Right lobe of liver (tissue), 6 donors: ENCODE data around the gene CTBP1. TPM values are rescaled to one million over a fixed set of nuclear protein-coding genes. Genes with fewer than 3 reads are reported as not detected.
A peak's percentile ranks its signal among the peaks of the same experiment; 100 is the strongest.

Experiments used
- ATAC-seq, 4 donors: fragments of 200-7000 bp; cut with Tn5 transposase; one replicate each; pipeline ENCODE4 v1.9.1; 2020; ENCODE audit warnings: mild to moderate bottlenecking in 4 of 4, moderate library complexity in 4 of 4
- DNase-seq, 3 donors: peaks; one replicate each; pipeline ENCODE4 v3.0.0-alpha.2; 2020
- H3K27ac ChIP-seq, 3 donors: fragments of 200-600 bp; one replicate each; pipeline ENCODE4 v1.8.0; 2022
- H3K27me3 ChIP-seq, 2 donors: fragments of 200-600 bp; one replicate each; pipeline ENCODE4 v1.8.0; 2022
- H3K36me3 ChIP-seq, 4 donors: fragments of 200-600 bp; sonication (generic) in 1 of 4; one replicate each; pipeline versions ENCODE4 v1.5.1 to v1.8.0; 2017 to 2022; ENCODE audit warnings: control low read depth in 1 of 4
- H3K4me1 ChIP-seq, 4 donors: fragments of 200-600 bp; sonication (generic) in 1 of 4; one replicate each; pipeline versions ENCODE4 v1.5.1 to v1.8.0; 2017 to 2022; ENCODE audit warnings: control low read depth in 1 of 4
- H3K4me3 ChIP-seq, 3 donors: fragments of 200-600 bp; one replicate each; pipeline ENCODE4 v1.8.0; 2022
- H3K9me3 ChIP-seq, 4 donors: fragments of 200-600 bp; sonication (generic) in 1 of 4; one replicate each; pipeline versions ENCODE4 v1.5.1 to v1.8.0; 2017 to 2022; ENCODE audit warnings: control low read depth in 1 of 4
- POLR2A ChIP-seq: fragments of 450-650 bp; IDR thresholded peaks from one replicate; pipeline ENCODE4 v1.6.1; 2017; ENCODE audit warnings: antibody characterized with exemption, mild to moderate bottlenecking
- WGBS: methylation state at CpG from one replicate; pipeline ENCODE4 v1.1.6; 2018; ENCODE audit warnings: low coverage, low lambda C conversion rate; ENCODE audit not compliant: insufficient coverage; ENCODE audit errors: missing lambda C conversion rate; 5-methylcytosine and 5-hydroxymethylcytosine counted together
- intact Hi-C, 2 donors: fragments of 100-400 bp; cut with DNase I; formaldehyde crosslinking; loops; one replicate each; pipeline versions ENCODE4 v1.11.2 to v1.14.1; 2022
- total RNA-seq, 6 experiments: library from RNA; depleted of rRNA in 2 of 6; stranded (reverse); fragments of >200 nt in 2 of 6; fragmentation: NEBNext Ultra II Directional in 3 of 6; extraction: Animal tissue kit (Norgen Biotek cat#: 25700) in 3 of 6; gene quantifications; one replicate each; pipeline versions ENCODE4 v1.1.0 to v1.2.4, GENCODE V29; 2016 to 2023
- TF ChIP-seq, protein P1 (sequence below), 4 donors: fragments of 200-600 bp in 3 of 4; fragments of 450-650 bp in 1 of 4; IDR thresholded peaks; one replicate each; pipeline versions ENCODE4 v1.5.1 to v1.8.0; 2016 to 2022; ENCODE audit warnings: antibody characterized with exemption in 4 of 4, mild to moderate bottlenecking in 2 of 4
- donor health status: DM: no; HTN: yes; CAD: no.
- donor health status: DM: no; HTN: no; CAD: no.
- donor health status: DM: no; HTN: no; CAD: no.
- donor health status: DM: no; HTN: yes; CAD: no.
- donor health status: DM: no; HTN: yes; CAD: no.

The CTBP1 gene
- total RNA-seq, 6 experiments from 2014 or later = 74.8 to 85.5 (median 79.4) TPM

DNA sequence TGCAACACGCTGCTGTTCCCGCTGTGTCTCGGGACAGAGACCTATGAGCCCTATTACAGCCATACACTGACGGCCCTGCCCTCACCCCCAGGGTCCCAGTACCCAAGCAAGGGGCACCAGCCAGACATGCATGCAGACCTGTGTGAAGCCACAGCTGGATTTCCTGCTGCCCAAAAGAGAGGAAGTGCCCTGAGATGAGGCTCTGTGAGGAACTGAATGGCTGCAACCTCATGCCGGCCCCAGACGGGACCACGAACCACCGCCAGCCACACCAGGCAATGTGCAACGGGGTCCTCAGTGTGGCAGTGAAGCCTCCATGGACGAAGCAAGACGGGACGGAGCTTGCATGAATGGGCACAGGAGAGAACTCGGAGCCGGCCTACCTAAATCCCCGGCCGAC is 21.1 kb downstream of the CTBP1 start:
- Histone ChIP-seq H3K36me3 (peaks cover 0 to 66% (median 18%) of the 10 kb centered on the region in 4 donors), H3K4me3 (no peak overlapping the region), H3K27me3 (no peaks in the 10 kb centered on the region), H3K4me1 (no peaks in the 10 kb centered on the region), H3K27ac (no peak overlapping the region), H3K9me3 (no peaks in the 10 kb centered on the region)
- 96% methylated on average over 4 of the region's 16 CpGs for WGBS
- no peak for DNase-seq
- no peak for ATAC-seq
- intact Hi-C loops = loop anchor here in 1 of 2 donors (10.0 kb wide), 1 partner anchor 203 kb away; no protein-coding TSS in a partner anchor
- TF ChIP-seq POLR2A = no peak
- TF ChIP-seq, protein P1, sequence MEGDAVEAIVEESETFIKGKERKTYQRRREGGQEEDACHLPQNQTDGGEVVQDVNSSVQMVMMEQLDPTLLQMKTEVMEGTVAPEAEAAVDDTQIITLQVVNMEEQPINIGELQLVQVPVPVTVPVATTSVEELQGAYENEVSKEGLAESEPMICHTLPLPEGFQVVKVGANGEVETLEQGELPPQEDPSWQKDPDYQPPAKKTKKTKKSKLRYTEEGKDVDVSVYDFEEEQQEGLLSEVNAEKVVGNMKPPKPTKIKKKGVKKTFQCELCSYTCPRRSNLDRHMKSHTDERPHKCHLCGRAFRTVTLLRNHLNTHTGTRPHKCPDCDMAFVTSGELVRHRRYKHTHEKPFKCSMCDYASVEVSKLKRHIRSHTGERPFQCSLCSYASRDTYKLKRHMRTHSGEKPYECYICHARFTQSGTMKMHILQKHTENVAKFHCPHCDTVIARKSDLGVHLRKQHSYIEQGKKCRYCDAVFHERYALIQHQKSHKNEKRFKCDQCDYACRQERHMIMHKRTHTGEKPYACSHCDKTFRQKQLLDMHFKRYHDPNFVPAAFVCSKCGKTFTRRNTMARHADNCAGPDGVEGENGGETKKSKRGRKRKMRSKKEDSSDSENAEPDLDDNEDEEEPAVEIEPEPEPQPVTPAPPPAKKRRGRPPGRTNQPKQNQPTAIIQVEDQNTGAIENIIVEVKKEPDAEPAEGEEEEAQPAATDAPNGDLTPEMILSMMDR (IDR thresholded peaks at IDR 0.05) = no peak

DNA sequence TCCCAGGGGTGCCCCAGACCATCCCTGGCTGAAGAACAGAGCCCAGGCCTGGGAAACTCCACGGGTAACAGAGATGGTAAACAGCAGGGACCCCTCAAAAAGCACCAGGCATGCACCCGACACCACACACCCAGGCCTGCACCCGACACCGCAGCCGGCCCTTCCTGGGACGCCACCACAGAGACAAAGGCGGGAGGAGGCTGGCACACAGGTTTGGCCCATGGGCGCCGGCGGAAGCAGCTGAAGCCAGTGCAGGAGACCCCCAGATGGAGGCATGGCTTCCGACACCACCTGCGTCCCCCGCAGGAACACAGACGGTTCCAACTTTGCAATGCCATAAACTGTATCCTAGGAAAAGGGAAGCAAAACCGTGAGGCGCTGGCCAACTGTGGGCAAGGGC is 22.3 kb downstream of the CTBP1 start:
- H3K9me3 ChIP-seq = no peaks in the 10 kb centered on the region
- ATAC-seq (no peak), DNase-seq (no peak)
- 73% methylated on average over 10 of the region's 16 CpGs for WGBS
- no peaks in the 10 kb centered on the region for H3K4me1 ChIP-seq
- intact Hi-C loops = loop anchor here in 1 of 2 donors (10.0 kb wide), 1 partner anchor 202 kb away; no protein-coding TSS in a partner anchor
- H3K27me3 ChIP-seq = no peaks in the 10 kb centered on the region
- H3K36me3 ChIP-seq = peaks cover 0 to 58% (median 18%) of the 10 kb centered on the region in 4 donors
- TF ChIP-seq POLR2A = no peak
- TF ChIP-seq, protein P1 (IDR thresholded peaks at IDR 0.05) = no peak
- no peak overlapping the region for H3K4me3 ChIP-seq
- H3K27ac ChIP-seq = no peak overlapping the region

GRCh38 chr4:1226144-1226481 is 22.8 kb downstream of the CTBP1 start:
- DNase-seq (peak in 1 of 3 donors; percentile 59), ATAC-seq (peak; percentile 62 to 72 (median 68))
- Histone ChIP-seq H3K9me3 (no peaks in the 10 kb centered on the region), H3K27me3 (no peaks in the 10 kb centered on the region), H3K4me3 (no peak overlapping the region), H3K27ac (no peak overlapping the region), H3K36me3 (peaks cover 0 to 53% (median 18%) of the 10 kb centered on the region in 4 donors), H3K4me1 (no peaks in the 10 kb centered on the region)
- WGBS = 47% methylated on average over 3 of the region's 15 CpGs
- TF ChIP-seq, protein P1 (IDR thresholded peaks at IDR 0.05) = no peak
- TF ChIP-seq POLR2A = no peak
- intact Hi-C loops = loop anchor here in 1 of 2 donors (10.0 kb wide), 1 partner anchor 201 kb away; no protein-coding TSS in a partner anchor

GRCh38 chr4:1225272-1226143 is 23.4 kb downstream of the CTBP1 start:
- no peaks in the 10 kb centered on the region for H3K9me3 ChIP-seq
- no peaks in the 10 kb centered on the region for H3K27me3 ChIP-seq
- TF ChIP-seq POLR2A = no peak
- TF ChIP-seq, protein P1 (IDR thresholded peaks at IDR 0.05) = no peak
- peaks cover 0 to 48% (median 18%) of the 10 kb centered on the region in 4 donors for H3K36me3 ChIP-seq
- ATAC-seq (no peak), DNase-seq (no peak)
- 69% methylated on average over 6 of the region's 67 CpGs for WGBS
- H3K27ac ChIP-seq = no peak overlapping the region
- intact Hi-C loops = loop anchor here in 1 of 2 donors (10.0 kb wide), 1 partner anchor 201 kb away; no protein-coding TSS in a partner anchor
- no peaks in the 10 kb centered on the region for H3K4me1 ChIP-seq
- no peak overlapping the region for H3K4me3 ChIP-seq
